Inferior parietal cortex (tissue), 1 donor: ENCODE results near the gene NLRP3.
"Not testable (repeated sequence)": the region's sequence is repeated elsewhere in the genome, so short reads cannot be mapped to it uniquely, and the experiment has no call there.

Experiments used
- DNase-seq: peaks from one replicate; pipeline ENCODE4 v3.0.0-alpha.2; 2016; ENCODE audit errors: extremely low spot score

Gene NLRP3

DNA sequence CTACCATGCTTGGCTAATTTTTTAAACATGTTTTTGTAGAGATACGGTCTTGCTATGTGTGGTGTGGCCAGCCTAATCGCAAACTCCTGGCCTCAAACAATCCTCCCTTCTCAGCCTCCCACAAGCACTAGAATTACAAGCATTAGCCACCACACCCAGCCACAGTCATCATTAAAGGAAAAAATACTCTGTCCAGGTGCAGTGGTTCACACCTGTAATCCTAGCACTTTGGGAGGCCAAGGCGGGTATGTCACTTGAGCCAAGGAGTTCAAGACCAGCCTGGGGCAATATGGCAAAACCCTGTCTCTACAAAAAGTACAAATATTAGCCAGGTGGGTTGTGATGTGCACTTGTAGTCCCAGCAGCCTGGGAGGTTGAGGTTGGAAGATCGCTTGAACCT lies 25.0 kb upstream of the NLRP3 start:
- no peak for DNase-seq

- DNase-seq, result no peak
Measured at GRCh38 chr1:247392088-247392487, 23.9 kb upstream of the NLRP3 start.

DNA sequence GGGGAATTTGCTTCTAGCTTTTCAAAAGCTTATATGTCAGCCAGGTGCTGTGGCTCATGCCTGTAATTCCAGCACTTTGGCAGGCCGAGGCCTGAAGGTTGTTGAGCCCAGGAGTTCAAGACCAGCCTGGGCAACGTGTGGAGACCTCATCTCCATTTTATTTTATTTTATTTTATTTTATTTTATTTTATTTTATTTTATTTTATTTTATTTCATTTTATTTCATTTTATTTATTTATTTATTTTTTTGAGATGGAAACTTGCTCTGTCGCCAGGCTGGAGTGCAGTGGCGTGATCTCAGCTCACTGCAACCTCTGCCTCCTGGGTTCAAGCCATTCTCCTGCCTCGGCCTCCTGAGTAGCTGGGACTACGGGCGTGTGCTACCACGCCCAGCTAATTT lies 20.9 kb upstream of the NLRP3 start:
- DNase-seq, result not testable (repeated sequence)

- no peak for DNase-seq
Measured at GRCh38 chr1:247400685-247401084, 15.3 kb upstream of the NLRP3 start.

- no peak for DNase-seq
Measured at GRCh38 chr1:247401310-247402119, 14.5 kb upstream of the NLRP3 start.

DNA sequence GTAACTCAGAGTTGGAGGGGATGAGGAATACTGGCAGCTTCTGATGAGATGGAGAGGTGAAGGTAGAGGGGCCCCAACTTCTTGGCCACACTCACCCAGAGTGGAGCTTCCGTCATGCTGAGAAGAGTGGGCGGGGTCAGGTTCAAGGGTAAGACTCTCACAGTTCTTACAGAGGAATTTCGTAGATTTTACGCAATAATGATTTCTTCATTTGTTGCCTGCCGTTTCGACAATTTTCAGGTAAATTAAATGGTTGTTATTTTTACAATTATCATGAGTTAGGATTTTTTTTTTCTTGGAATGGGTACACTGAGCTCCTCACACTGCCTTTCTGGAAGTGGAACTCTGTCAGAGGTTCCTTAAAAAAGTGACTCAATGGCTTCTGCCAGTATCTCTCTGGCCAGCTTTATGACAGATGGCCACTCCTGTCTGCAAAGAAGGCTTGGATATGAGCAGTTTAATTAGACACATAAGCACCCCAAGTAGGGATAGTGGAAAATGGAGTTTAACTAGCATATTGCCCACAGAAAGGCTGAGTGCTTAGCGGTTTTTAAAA lies 13.8 kb upstream of the NLRP3 start:
- DNase-seq, result no peak

GRCh38 chr1:247406014-247406656 lies 9.8 kb upstream of the NLRP3 start:
- DNase-seq, result no peak

DNA sequence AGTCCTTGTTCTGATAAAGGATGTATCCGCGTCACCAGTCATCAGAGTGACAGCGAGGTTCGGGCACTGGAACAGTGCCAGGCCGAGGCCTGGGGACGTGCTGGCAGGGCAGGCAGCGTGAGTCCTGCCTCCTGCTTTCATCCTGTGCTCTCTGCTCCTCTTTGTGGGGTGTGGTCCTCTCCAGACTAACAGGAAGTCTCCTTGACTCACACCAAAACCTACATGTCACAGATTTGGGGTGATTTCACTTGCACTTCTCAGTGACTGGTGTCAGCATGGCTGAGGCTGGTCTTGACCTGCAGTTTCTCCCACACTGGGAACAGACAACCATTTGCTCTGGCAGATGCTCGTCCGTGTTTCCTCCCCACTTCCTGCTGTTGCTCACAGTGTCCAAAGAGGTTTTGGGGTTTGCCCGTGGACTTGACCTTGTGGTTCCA lies 8.8 kb upstream of the NLRP3 start:
- DNase-seq, result no peak

DNA sequence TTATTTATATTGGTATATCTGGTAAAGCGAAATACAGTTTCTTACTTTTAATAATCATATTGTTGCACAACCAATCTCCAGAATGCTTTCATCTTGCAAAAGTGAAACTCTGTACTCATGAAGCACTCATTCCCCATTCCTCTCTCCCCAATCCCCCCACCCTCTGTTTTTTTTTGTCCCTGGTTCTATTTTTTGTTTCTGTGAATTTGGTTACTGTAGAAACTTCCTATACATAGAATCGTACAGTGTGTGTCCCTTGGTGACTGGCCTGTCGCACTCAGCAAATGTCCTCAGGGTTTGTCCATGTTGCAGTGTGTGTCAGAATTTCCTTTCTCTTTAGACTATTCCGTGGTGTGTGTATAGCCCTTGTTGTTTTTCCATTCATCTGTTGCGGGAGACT lies 7.9 kb upstream of the NLRP3 start:
- DNase-seq, result no peak

DNA sequence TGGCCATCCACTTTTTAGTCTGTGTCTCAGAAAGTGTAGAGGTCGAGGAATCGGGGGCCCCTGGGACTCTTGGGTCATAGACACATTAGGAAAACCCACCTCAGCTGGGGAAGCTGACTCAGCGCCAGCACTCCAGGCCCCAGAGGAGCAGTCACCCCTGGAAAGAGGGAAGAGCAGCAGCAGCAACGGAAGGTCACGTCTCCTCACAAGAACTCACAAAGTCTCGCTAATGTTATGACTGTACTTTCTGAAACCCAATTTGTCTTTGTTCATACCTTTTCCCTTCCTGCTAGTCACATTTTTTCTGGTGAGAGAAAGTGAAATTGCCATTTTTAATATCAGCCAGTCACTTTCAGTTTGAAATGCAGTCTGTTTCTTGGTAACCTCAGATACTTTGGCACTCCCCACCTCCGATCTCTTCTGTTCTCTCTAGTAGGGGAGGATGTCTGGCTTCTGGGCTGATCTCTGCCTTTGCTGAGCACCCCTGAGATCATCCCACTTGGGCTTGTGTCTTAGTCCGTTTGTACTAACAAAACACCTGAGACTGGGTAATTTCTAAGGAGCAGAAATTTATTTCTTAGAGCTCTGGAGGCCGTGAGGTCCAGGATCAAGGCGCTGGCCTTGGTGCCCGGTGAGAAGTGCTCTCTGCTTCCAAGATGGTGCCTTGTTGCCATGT lies 6.0 kb upstream of the NLRP3 start:
- no peak for DNase-seq

- no peak for DNase-seq
Measured at GRCh38 chr1:247411621-247412327, 4.2 kb upstream of the NLRP3 start.

DNA sequence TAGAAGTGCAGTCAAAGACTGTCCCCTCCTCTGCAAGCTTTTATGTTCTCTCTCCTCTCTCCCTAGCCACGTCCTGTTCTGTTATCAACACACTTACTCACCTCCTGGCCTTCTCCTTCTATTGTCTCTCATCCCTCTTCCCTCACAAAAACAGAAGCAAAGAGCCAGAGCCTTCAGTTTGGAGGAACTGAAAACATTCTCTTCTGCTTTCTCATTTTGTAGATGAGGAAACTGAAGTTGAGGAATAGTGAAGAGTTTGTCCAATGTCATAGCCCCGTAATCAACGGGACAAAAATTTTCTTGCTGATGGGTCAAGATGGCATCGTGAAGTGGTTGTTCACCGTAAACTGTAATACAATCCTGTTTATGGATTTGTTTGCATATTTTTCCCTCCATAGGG lies 1.9 kb downstream of the NLRP3 start:
- DNase-seq, result no peak

- DNase-seq, result no peak
Measured at GRCh38 chr1:247419336-247419735, 3.4 kb downstream of the NLRP3 start.

- DNase-seq, result no peak
Measured at GRCh38 chr1:247421074-247421473, 5.1 kb downstream of the NLRP3 start.

GRCh38 chr1:247429496-247429895 lies 13.5 kb downstream of the NLRP3 start:
- no peak for DNase-seq

DNA sequence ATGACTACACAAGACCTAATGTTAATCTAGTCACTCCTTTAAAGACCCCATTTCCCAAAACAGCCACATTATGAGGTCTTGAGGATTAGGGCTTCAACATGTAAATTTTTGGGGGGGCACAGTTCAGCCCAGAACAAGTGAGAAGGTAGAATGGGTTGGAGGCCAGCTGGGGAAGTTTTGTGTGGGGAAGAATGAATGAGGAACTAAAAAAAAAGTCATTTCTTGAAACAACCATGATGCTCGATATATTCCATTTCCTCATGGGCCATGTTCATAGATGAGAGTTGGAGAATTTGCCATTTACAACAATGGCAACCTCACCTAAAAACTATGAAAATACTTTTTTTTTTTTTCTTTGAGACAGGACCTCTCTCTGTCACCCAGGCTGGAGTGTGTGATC lies 14.5 kb downstream of the NLRP3 start:
- DNase-seq, result no peak

GRCh38 chr1:247431643-247432042 lies 15.7 kb downstream of the NLRP3 start:
- no peak for DNase-seq

DNA sequence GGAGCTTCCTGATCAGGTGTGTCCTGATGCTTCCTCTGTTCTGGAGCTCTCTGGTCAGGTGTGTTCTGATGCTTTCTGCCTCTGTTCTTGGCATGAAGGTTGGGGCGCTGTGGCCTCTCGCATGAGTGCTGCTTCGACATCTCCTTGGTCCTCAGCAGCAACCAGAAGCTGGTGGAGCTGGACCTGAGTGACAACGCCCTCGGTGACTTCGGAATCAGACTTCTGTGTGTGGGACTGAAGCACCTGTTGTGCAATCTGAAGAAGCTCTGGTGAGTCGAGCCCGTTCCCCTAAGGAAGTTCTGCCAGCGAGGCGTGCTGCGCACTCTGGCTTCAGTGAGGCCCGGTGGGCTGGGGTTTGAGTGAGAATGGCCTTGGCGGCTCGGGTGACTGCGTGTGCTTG lies 18.0 kb downstream of the NLRP3 start:
- DNase-seq, result no peak

DNA sequence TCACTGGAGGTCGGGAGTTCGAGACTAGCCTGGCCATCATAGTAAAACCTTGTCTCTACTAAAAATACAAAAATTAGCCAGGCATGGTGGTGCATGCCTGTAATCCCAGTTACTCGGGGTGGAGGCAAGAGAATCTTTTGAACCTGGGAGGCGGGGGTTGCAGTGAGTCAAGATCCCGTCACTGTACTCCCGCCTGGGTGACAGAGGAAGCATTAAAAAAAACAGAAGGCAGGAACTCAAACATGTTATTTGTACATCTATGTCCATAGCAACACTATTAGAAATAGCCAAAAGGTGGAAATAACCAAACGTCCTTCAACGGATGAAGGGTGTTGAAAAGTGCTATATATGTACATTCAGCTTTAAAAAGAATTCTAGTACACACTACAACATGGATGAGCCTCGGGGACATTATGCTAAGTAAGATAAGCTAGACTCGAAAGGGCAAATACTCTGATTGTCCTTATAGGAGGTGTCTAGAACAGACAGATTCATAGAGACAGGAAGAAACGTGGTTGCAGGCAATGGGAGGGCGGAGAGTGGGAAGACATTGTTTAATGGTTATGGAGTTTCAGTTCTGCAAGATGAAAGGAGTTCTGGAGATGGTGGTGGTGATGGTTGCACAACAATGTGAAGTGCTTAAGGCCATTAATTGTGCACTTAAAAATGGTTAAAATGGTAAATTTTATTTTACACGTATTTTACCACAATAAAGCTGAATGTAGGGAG lies 19.2 kb downstream of the NLRP3 start:
- no peak for DNase-seq

DNA sequence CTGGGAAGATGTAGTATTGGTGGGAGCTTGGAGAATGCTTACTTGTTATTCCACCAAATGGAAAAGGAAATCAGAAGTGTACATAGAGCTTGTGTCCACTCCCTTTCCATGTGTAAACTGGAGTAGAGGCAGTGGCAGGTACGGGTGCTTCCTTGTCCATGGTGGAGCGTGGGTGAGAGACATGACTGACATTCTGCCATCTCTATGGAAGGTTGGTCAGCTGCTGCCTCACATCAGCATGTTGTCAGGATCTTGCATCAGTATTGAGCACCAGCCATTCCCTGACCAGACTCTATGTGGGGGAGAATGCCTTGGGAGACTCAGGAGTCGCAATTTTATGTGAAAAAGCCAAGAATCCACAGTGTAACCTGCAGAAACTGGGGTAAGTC lies 19.8 kb downstream of the NLRP3 start:
- DNase-seq, result no peak
